A549 (cell line): ENCODE measurements around the gene MYBL2. TPM values are rescaled to one million over a fixed set of nuclear protein-coding genes. Genes with fewer than 3 reads are reported as not detected.

ENCODE experiments used
- ATAC-seq, 2 experiments: fragments of 200-7000 bp in 1 of 2; fragments of >200 bp in 1 of 2; cut with Nextera tagmentation in 1 of 2; cut with Tn5 transposase in 1 of 2; 3 replicates each; pipeline versions ENCODE4 v1.8.0 to v1.9.1; 2018 to 2020; ENCODE audit warnings: mild to moderate bottlenecking in 1 of 2, moderate library complexity in 1 of 2
- CTCF ChIA-PET: fragments of 300-600 bp; sonication (Branson Sonifier 250); formaldehyde crosslinking; extraction: SDS; loops from one replicate; lab custom pipeline; 2021; ENCODE audit warnings: antibody characterized with exemption, inconsistent platforms; lab: Yijun Ruan, JAX
- POLR2A ChIA-PET: fragments of 350-600 bp; formaldehyde crosslinking; extraction: SDS; loops from one replicate; lab custom pipeline; 2021; ENCODE audit warnings: antibody characterized with exemption, inconsistent platforms; lab: Yijun Ruan, JAX
- DNase-seq, 2 experiments: peaks; one replicate each; pipeline versions ENCODE4 v3.0.0 to v3.0.0-alpha.2; 2011 to 2016; ENCODE audit warnings: low read depth in 1 of 2, low spot score in 1 of 2
- FAIRE-seq: peaks from 2 replicates; lab custom pipeline; 2011; peaks lifted over from hg19 to GRCh38; lab: Jason Lieb, UNC
- H3K27ac ChIP-seq, 2 experiments: fragments of >200 bp; sonication (Bioruptor Twin); formaldehyde crosslinking; 3 replicates each; pipeline ENCODE4 v1.5.1; 2016 to 2017
- H3K4me1 ChIP-seq: fragments of >200 bp; sonication (Bioruptor Twin); formaldehyde crosslinking; 3 replicates; pipeline ENCODE4 v1.6.1; 2016
- H3K4me2 ChIP-seq: fragments of >200 bp; sonication (Bioruptor Twin); formaldehyde crosslinking; 3 replicates; pipeline ENCODE4 v1.6.1; 2016
- H3K4me3 ChIP-seq: fragments of >200 bp; sonication (Bioruptor Twin); formaldehyde crosslinking; 3 replicates; pipeline ENCODE4 v1.5.1; 2016
- H3K9me3 ChIP-seq: fragments of >200 bp; sonication (Bioruptor Twin); formaldehyde crosslinking; 3 replicates; pipeline ENCODE4 v1.6.1; 2016
- BHLHE40 ChIP-seq: IDR thresholded peaks from 2 replicates; pipeline ENCODE4 v1.6.1; 2012; ENCODE audit warnings: low read depth, low read length, inconsistent platforms
- CBX2 ChIP-seq: fragments of 200-600 bp; sonication (generic); IDR thresholded peaks from 2 replicates; pipeline ENCODE4 v1.6.1; 2016; ENCODE audit warnings: low read depth, mild to moderate bottlenecking, borderline replicate concordance
- CEBPB ChIP-seq, 2 experiments: fragments of >200 bp in 1 of 2; sonication (Bioruptor Twin) in 1 of 2; formaldehyde crosslinking in 1 of 2; IDR thresholded peaks; 2 replicates each; pipeline ENCODE4 v1.6.1; 2012 to 2016
- CHD4 ChIP-seq: fragments of 200-600 bp; sonication (generic); IDR thresholded peaks from 2 replicates; pipeline ENCODE4 v1.6.1; 2016; ENCODE audit warnings: antibody characterized with exemption, mild to moderate bottlenecking, borderline replicate concordance
- EHF ChIP-seq: fragments of 250-450 bp; sonication (Bioruptor Pico); IDR thresholded peaks from 2 replicates; pipeline ENCODE4 v1.5.0; 2020; ENCODE audit warnings: mild to moderate bottlenecking
- EHMT2 ChIP-seq: fragments of 200-600 bp; sonication (generic); IDR thresholded peaks from 2 replicates; pipeline ENCODE4 v1.6.1; 2016; ENCODE audit warnings: antibody characterized with exemption, low read depth, mild to moderate bottlenecking, moderate library complexity
- ESRRA ChIP-seq: fragments of 150-350 bp; IDR thresholded peaks from 2 replicates; pipeline ENCODE4 v1.6.1; 2014; ENCODE audit warnings: mild to moderate bottlenecking, low read length, borderline replicate concordance
- FOSB ChIP-seq: fragments of 250-450 bp; sonication (Bioruptor Pico); IDR thresholded peaks from 2 replicates; pipeline ENCODE4 v1.5.0; 2020; ENCODE audit warnings: mild to moderate bottlenecking, moderate library complexity
- GATA3 ChIP-seq: IDR thresholded peaks from 2 replicates; pipeline ENCODE4 v1.6.1; 2012; ENCODE audit warnings: borderline replicate concordance
- HOXB5 ChIP-seq: fragments of 250-450 bp; sonication (Bioruptor Pico); IDR thresholded peaks from 2 replicates; pipeline ENCODE4 v1.5.0; 2020; ENCODE audit warnings: mild to moderate bottlenecking, moderate library complexity
- JUN ChIP-seq, 2 experiments: fragments of >200 bp; sonication (Bioruptor Twin); formaldehyde crosslinking; IDR thresholded peaks; 2 replicates in 1 of 2; 3 replicates in 1 of 2; pipeline ENCODE4 v1.6.1; 2016 to 2017
- KDM1A ChIP-seq: fragments of 200-600 bp; sonication (generic); IDR thresholded peaks from 2 replicates; pipeline ENCODE4 v1.6.1; 2016; ENCODE audit warnings: low read depth, mild to moderate bottlenecking
- KDM5A ChIP-seq: fragments of 200-600 bp; sonication (generic); IDR thresholded peaks from 2 replicates; pipeline ENCODE4 v1.6.1; 2016; ENCODE audit warnings: antibody characterized with exemption, mild to moderate bottlenecking
- MAZ ChIP-seq: fragments of 150-350 bp; IDR thresholded peaks from 2 replicates; pipeline ENCODE4 v1.6.1; 2014; ENCODE audit warnings: antibody characterized with exemption, low read depth, low read length, borderline replicate concordance
- MYC ChIP-seq: IDR thresholded peaks from 2 replicates; pipeline ENCODE4 v1.6.1; 2012; ENCODE audit warnings: mild to moderate bottlenecking, inconsistent platforms, low read length, improper control_type of control experiment, borderline replicate concordance
- NFE2L2 ChIP-seq: fragments of 150-350 bp; conservative IDR thresholded peaks from 2 replicates; pipeline ENCODE4 v1.6.1; 2014; ENCODE audit warnings: low read length
- NR3C1 ChIP-seq: fragments of >200 bp; sonication (Bioruptor Twin); formaldehyde crosslinking; IDR thresholded peaks from 3 replicates; pipeline ENCODE4 v1.6.1; 2017
- PHF8 ChIP-seq: fragments of 200-600 bp; sonication (generic); IDR thresholded peaks from 2 replicates; pipeline ENCODE4 v1.6.1; 2016; ENCODE audit warnings: low read depth, mild to moderate bottlenecking, antibody characterized with exemption, moderate library complexity, borderline replicate concordance
- POLR2AphosphoS2 ChIP-seq: conservative IDR thresholded peaks from 2 replicates; pipeline ENCODE4 v1.6.1; 2012; ENCODE audit warnings: low read length, improper control_type of control experiment, inconsistent platforms
- RAD21 ChIP-seq, 2 experiments: fragments of >200 bp in 1 of 2; sonication (Bioruptor Twin) in 1 of 2; formaldehyde crosslinking in 1 of 2; IDR thresholded peaks in 1 of 2; conservative IDR thresholded peaks in 1 of 2; 2 replicates in 1 of 2; 3 replicates in 1 of 2; pipeline ENCODE4 v1.6.1; 2012 to 2018; ENCODE audit warnings: inconsistent platforms in 1 of 2
- RARB ChIP-seq: fragments of 250-450 bp; sonication (Bioruptor Pico); IDR thresholded peaks from 2 replicates; pipeline ENCODE4 v1.8.0; 2021; ENCODE audit warnings: mild to moderate bottlenecking, moderate library complexity
- RFX5 ChIP-seq: fragments of 450-650 bp; IDR thresholded peaks from 2 replicates; pipeline ENCODE4 v1.7.1; 2014; ENCODE audit warnings: antibody characterized with exemption, mild to moderate bottlenecking, moderate library complexity
- RNF2 ChIP-seq: fragments of 200-600 bp; sonication (generic); IDR thresholded peaks from 2 replicates; pipeline ENCODE4 v1.6.1; 2016; ENCODE audit warnings: low read depth, mild to moderate bottlenecking, antibody characterized with exemption, moderate library complexity, borderline replicate concordance
- SMC3 ChIP-seq: fragments of >200 bp; sonication (Bioruptor Twin); formaldehyde crosslinking; IDR thresholded peaks from 3 replicates; pipeline ENCODE4 v1.6.1; 2018; ENCODE audit warnings: inconsistent platforms
- TFCP2L1 ChIP-seq: fragments of 250-450 bp; sonication (Bioruptor Pico); IDR thresholded peaks from 2 replicates; pipeline ENCODE4 v1.5.0; 2021; ENCODE audit warnings: mild to moderate bottlenecking
- TP53 ChIP-seq: fragments of 250-450 bp; sonication (Bioruptor Pico); IDR thresholded peaks from 2 replicates; pipeline ENCODE4 v1.5.0; 2021; ENCODE audit warnings: mild to moderate bottlenecking, moderate library complexity
- ZNF302 ChIP-seq: fragments of 250-450 bp; sonication (Bioruptor Pico); IDR thresholded peaks from 2 replicates; pipeline ENCODE4 v1.9.0; 2021; ENCODE audit warnings: inconsistent platforms, mild to moderate bottlenecking, moderate library complexity
- ZSCAN20 ChIP-seq: fragments of 250-450 bp; sonication (Bioruptor Pico); IDR thresholded peaks from 2 replicates; pipeline ENCODE4 v1.8.0; 2022; ENCODE audit warnings: mild to moderate bottlenecking, moderate library complexity
- WGBS: methylation state at CpG from one replicate; pipeline ENCODE4 v1.1.6; 2017; ENCODE audit errors: missing lambda C conversion rate; 5-methylcytosine and 5-hydroxymethylcytosine counted together
- polyA plus RNA-seq, 4 experiments: library from polyadenylated mRNA; depleted of rRNA in 3 of 4; stranded (reverse); fragments of >200 nt; fragmentation: RNase III in 1 of 4; extraction: RNeasy Plus Mini Kit Qiagen cat#74134 plus additional on column Dnase treatment in 1 of 4; gene quantifications; 2 replicates in 3 of 4; 3 replicates in 1 of 4; pipeline ENCODE4 v1.2.3, GENCODE V29; 2011 to 2017
- TF ChIP-seq, protein P1 (sequence below): IDR thresholded peaks from 2 replicates; pipeline ENCODE4 v1.6.1; 2012
- TF ChIP-seq, protein P2 (sequence below): fragments of >200 bp; sonication (Bioruptor Twin); formaldehyde crosslinking; IDR thresholded peaks from 2 replicates; pipeline ENCODE4 v1.6.1; 2016
- TF ChIP-seq, protein P3 (sequence below): fragments of 450-650 bp; IDR thresholded peaks from 2 replicates; pipeline ENCODE4 v1.6.1; 2014; ENCODE audit warnings: antibody characterized with exemption

The MYBL2 gene
- polyA plus RNA-seq, 2 of the 4 experiments (the other 2 are of a cell fraction) = 19.9 to 53.7 TPM

DNA sequence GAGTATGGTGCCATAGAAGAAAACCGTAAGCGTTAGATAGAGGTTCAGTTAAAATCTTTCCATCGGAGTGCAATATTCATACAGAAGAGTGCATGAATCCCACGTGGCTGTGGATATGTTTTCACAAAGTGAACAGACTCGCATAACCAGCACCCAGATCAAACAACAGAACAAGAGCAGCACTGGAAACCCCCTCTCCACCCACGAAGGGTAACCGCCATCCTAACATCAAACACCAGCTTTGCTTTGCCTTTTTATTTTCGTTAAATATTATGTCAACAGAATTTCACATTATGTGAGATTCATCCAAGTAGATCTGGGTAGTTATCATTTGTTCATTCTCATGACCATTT is 55.2 kb downstream of the MYBL2 start:
- CTCF ChIA-PET = interaction anchor here (1.2 to 1.4 kb wide), 2 partner anchors 30 to 33 kb away, joined by 3 to 5 read pairs; no protein-coding TSS in a partner anchor
- 71% methylated on average over 8 of the region's 8 CpGs for WGBS

DNA sequence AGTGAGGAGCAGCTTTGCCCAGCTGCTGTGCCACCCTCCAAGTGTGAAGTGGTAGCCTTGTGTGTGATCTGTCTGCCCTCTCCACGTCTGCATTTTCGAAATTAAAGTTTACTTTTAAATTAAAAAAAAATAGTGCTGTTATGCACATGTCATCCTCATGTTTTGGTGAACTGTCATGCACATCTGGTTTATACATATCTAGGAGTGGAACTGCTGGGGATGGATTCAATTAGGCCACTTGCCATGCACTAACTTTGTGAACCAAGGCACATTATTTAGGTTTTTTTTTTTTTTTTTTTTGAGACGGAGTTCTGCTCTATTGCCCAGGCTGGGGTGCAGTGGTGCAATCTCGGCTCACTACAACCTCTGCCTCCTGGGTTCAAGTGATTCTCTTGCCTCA is 56.3 kb downstream of the MYBL2 start:
- TF ChIP-seq JUN (IDR thresholded peaks at IDR 0.05) (no peak), TP53 (CRISPR knock-in tag) (no peak), POLR2AphosphoS2 (no peak), ZNF302 (CRISPR knock-in tag) (no peak), NFE2L2 (no peak), MAZ (no peak), FOSB (CRISPR knock-in tag) (no peak), KDM1A (no peak), GATA3 (no peak), PHF8 (no peak), ZSCAN20 (CRISPR knock-in tag) (no peak), RAD21 (conservative IDR thresholded peaks at IDR 0.05 in 1 of 2, IDR thresholded peaks at IDR 0.05 in 1 of 2) (no peak), EHF (no peak), RNF2 (no peak), RARB (CRISPR knock-in tag) (no peak), KDM5A (no peak)
- TF ChIP-seq, protein P1, sequence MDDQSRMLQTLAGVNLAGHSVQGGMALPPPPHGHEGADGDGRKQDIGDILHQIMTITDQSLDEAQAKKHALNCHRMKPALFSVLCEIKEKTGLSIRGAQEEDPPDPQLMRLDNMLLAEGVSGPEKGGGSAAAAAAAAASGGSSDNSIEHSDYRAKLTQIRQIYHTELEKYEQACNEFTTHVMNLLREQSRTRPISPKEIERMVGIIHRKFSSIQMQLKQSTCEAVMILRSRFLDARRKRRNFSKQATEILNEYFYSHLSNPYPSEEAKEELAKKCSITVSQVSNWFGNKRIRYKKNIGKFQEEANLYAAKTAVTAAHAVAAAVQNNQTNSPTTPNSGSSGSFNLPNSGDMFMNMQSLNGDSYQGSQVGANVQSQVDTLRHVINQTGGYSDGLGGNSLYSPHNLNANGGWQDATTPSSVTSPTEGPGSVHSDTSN = no peak
- TF ChIP-seq, protein P2, sequence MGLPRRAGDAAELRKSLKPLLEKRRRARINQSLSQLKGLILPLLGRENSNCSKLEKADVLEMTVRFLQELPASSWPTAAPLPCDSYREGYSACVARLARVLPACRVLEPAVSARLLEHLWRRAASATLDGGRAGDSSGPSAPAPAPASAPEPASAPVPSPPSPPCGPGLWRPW = no peak
- TF ChIP-seq, protein P3, sequence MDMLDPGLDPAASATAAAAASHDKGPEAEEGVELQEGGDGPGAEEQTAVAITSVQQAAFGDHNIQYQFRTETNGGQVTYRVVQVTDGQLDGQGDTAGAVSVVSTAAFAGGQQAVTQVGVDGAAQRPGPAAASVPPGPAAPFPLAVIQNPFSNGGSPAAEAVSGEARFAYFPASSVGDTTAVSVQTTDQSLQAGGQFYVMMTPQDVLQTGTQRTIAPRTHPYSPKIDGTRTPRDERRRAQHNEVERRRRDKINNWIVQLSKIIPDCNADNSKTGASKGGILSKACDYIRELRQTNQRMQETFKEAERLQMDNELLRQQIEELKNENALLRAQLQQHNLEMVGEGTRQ = no peak
- Histone ChIP-seq H3K4me3 (no peak overlapping the region), H3K9me3 (no peaks in the 10 kb centered on the region), H3K4me2 (no peak overlapping the region), H3K27ac (no peak overlapping the region), H3K4me1 (no peaks in the 10 kb centered on the region)
- ATAC-seq (no peak), FAIRE-seq (no peak), DNase-seq (no peak)
- ChIA-PET POLR2A (no interaction called here), CTCF (interaction anchor here (0.8 to 1.2 kb wide), 2 partner anchors 23 to 31 kb away, joined by 3 read pairs; no protein-coding TSS in a partner anchor)
- 57% methylated on average over 4 of the region's 4 CpGs for WGBS

More for the DNA sequence above, 55.2 kb downstream of the MYBL2 start:
- POLR2A ChIA-PET = no interaction called here
- Histone ChIP-seq H3K27ac (no peak overlapping the region), H3K9me3 (no peaks in the 10 kb centered on the region), H3K4me3 (no peak overlapping the region), H3K4me1 (no peaks in the 10 kb centered on the region), H3K4me2 (no peak overlapping the region)
- TF ChIP-seq ESRRA (no peak), EHMT2 (no peak), HOXB5 (no peak), CBX2 (no peak), NR3C1 (no peak), RAD21 (conservative IDR thresholded peaks at IDR 0.05 in 1 of 2, IDR thresholded peaks at IDR 0.05 in 1 of 2) (no peak), SMC3 (no peak), MYC (no peak), RFX5 (no peak), CEBPB (IDR thresholded peaks at IDR 0.05) (no peak), BHLHE40 (no peak), POLR2AphosphoS2 (no peak), CHD4 (no peak), ZSCAN20 (CRISPR knock-in tag) (no peak), TFCP2L1 (CRISPR knock-in tag) (no peak)
- no peak for ATAC-seq
- FAIRE-seq = no peak
- DNase-seq = no peak
